Karpas-422 (cell line): ENCODE data around the gene ZRANB1. TPM values are rescaled to one million over a fixed set of nuclear protein-coding genes. Genes with fewer than 3 reads are reported as not detected.

Experiments used
- DNase-seq: peaks from one replicate; pipeline ENCODE4 v3.0.0-alpha.2; 2015
- H2AFZ ChIP-seq: fragments of 200-600 bp; sonication (generic); 2 replicates; pipeline ENCODE4 v1.6.1; 2014; ENCODE audit warnings: antibody characterized with exemption, low read length, mixed read lengths
- H3K27ac ChIP-seq: fragments of 200-600 bp; sonication (generic); 2 replicates; pipeline ENCODE4 v1.5.1; 2014; ENCODE audit warnings: mild to moderate bottlenecking, low read length, moderate library complexity
- H3K27me3 ChIP-seq: fragments of 200-600 bp; sonication (generic); 2 replicates; pipeline ENCODE4 v1.6.1; 2014; ENCODE audit warnings: low read length, mixed read lengths
- H3K36me3 ChIP-seq: fragments of 200-600 bp; sonication (generic); 2 replicates; pipeline ENCODE4 v1.6.1; 2014; ENCODE audit warnings: low read length, mixed read lengths; ENCODE audit not compliant: insufficient read depth
- H3K4me1 ChIP-seq: fragments of 200-600 bp; sonication (generic); 2 replicates; pipeline ENCODE4 v1.6.1; 2014; ENCODE audit warnings: mild to moderate bottlenecking, low read length, mixed read lengths
- H3K4me2 ChIP-seq: fragments of 200-600 bp; sonication (generic); 2 replicates; pipeline ENCODE4 v1.6.1; 2014; ENCODE audit warnings: low read length, low read depth, mild to moderate bottlenecking; ENCODE audit not compliant: poor library complexity, severe bottlenecking
- H3K4me3 ChIP-seq: fragments of 200-600 bp; sonication (generic); 2 replicates; pipeline ENCODE4 v1.5.1; 2014; ENCODE audit warnings: mild to moderate bottlenecking, antibody characterized with exemption, low read length, mixed read lengths
- H3K79me2 ChIP-seq: fragments of 200-600 bp; sonication (generic); 2 replicates; pipeline ENCODE4 v1.6.1; 2014; ENCODE audit warnings: mild to moderate bottlenecking, low read length, mixed read lengths
- H3K9ac ChIP-seq: fragments of 200-600 bp; sonication (generic); 2 replicates; pipeline ENCODE4 v1.6.0; 2014; ENCODE audit warnings: low read length
- H3K9me2 ChIP-seq: fragments of 200-600 bp; sonication (generic), shearing (Covaris generic); replicated peaks from 2 replicates; pipeline ENCODE4 v1.6.0; 2014; ENCODE audit warnings: mild to moderate bottlenecking, low read length, moderate library complexity; ENCODE audit not compliant: insufficient read depth
- H3K9me3 ChIP-seq: fragments of 300-700, 200-600 bp; sonication (generic); 2 replicates; pipeline ENCODE4 v1.6.1; 2014; ENCODE audit warnings: low read length, mixed read lengths
- H4K20me1 ChIP-seq: fragments of 200-600 bp; sonication (generic); 2 replicates; pipeline ENCODE4 v1.6.1; 2014; ENCODE audit warnings: mild to moderate bottlenecking, antibody characterized with exemption, low read length, low read depth; ENCODE audit not compliant: insufficient read depth
- total RNA-seq: library from RNA; depleted of rRNA; stranded (reverse); fragments of >200 nt; shearing (Covaris generic); gene quantifications from 2 replicates; pipeline ENCODE4 v1.2.3, GENCODE V29; 2014; ENCODE audit warnings: low replicate concordance

Gene ZRANB1
- total RNA-seq, 1 experiment from 2014 or later, result 13.1 TPM

DNA sequence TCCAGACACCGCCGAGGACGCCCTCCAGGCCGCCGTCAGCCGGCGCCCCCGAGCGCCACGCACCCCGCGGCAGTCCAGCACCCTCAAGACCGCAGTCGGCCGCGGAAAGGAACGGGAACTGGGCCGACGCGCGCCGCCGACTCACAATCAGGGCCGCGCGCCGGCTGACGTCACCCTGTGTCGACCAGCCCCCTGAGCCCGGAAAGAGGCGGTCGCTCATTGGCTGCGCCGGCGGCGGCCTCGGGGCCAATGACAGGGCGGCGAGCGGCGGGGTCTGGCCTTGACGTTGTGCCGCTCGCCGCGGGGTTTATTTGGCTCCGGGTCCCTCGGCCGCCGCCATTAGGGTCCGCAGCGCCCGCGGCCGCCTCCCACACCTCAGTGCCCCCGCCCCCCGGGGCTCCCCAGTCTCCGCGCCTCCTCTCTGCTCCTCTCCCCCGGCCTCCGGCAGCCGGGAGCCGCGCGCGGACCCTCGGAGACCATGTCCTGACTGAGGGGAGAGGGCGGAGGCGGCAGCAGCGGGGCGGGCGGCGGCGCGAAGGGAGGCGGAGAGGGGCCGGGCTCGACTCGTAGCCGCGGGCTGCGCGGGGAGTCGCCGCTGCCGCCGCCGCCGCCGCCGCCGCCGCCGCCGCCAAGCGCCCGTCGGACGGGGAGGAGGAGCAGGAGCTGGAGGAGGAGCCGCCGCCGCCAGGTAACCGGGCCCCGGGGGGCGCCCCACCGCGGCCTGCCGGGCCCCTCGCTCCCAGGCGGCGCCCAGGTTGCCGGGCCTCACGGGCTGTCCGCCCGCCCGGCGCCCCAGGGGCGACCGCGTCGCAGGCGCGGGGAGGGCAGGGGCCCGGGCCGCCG is 25.1 kb upstream of the ZRANB1 start:
- Histone ChIP-seq H3K79me2 (peaks cover 44% of the 10 kb centered on the region), H3K9ac (peak overlapping the region; percentile 90)
- DNase-seq, result peak; percentile 98

GRCh38 chr10:124917428-124918190 is 24.3 kb upstream of the ZRANB1 start:
- peaks cover 33% of the 10 kb centered on the region for H3K4me1 ChIP-seq
- peak; percentile 64 for DNase-seq
- H3K9me2 ChIP-seq, result no peaks in the 10 kb centered on the region
- H3K27me3 ChIP-seq, result no peaks in the 10 kb centered on the region
- H3K36me3 ChIP-seq, result no peaks in the 10 kb centered on the region; the same call in 1 of the 2 replicates
- peaks cover 51% of the 10 kb centered on the region for H3K79me2 ChIP-seq
- peak overlapping the region; percentile 90 for H3K9ac ChIP-seq
- H4K20me1 ChIP-seq, result peaks cover 12% of the 10 kb centered on the region
- no peak overlapping the region for H2AFZ ChIP-seq
- no peaks in the 10 kb centered on the region for H3K9me3 ChIP-seq
- peak overlapping the region; percentile 92 for H3K4me2 ChIP-seq
- peak overlapping the region; percentile 67 for H3K27ac ChIP-seq
- H3K4me3 ChIP-seq, result peak overlapping the region; percentile 99

More for the DNA sequence above, 25.1 kb upstream of the ZRANB1 start:
- Histone ChIP-seq H3K27me3 (no peaks in the 10 kb centered on the region), H3K27ac (peak overlapping the region; percentile 67; the same call in 1 of the 2 replicates), H3K36me3 (no peaks in the 10 kb centered on the region; the same call in 1 of the 2 replicates), H3K4me2 (peak overlapping the region; percentile 92), H3K9me2 (no peaks in the 10 kb centered on the region), H3K9me3 (no peaks in the 10 kb centered on the region), H3K4me3 (peak overlapping the region; percentile 99), H3K4me1 (peaks cover 33% of the 10 kb centered on the region), H4K20me1 (peaks cover 12% of the 10 kb centered on the region), H2AFZ (no peak overlapping the region; the same call in 1 of the 2 replicates)

DNA sequence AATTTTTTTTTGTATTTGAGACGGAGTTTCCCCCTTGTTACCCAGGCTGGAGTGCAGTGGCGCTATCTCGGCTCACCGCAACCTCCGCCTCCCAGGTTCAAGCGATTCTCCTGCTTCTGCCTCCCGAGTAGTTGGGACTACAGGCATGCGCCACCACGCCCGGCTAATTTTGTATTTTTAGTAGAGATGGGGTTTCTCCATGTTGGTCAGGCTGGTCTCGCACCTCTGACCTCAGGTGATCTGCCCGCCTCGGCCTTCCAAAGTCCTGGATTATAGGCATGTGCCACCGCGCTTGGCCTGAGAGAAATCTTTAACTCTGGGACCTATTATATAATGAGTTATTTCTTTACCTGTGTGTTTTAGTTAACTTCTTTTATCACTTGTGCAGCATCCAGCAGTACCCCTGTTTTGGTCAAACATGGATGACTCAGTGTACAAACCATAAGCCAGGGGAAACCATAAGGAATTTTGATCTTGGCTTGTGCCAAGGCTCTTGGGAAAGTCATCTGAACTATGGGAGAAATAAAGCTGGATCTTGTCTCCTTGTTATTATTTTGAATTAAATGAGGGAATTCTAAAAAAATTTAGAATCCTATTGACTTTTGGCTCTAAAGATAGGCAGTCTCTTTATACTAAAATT is 23.6 kb upstream of the ZRANB1 start:
- H2AFZ ChIP-seq, result no peak overlapping the region
- peak; percentile 38 for DNase-seq
- no peaks in the 10 kb centered on the region for H3K9me3 ChIP-seq
- H3K79me2 ChIP-seq, result peaks cover 58% of the 10 kb centered on the region
- peak overlapping the region; percentile 92 for H3K4me2 ChIP-seq
- H4K20me1 ChIP-seq, result peaks cover 12% of the 10 kb centered on the region
- peak overlapping the region; percentile 90 for H3K9ac ChIP-seq
- H3K9me2 ChIP-seq, result no peaks in the 10 kb centered on the region
- no peaks in the 10 kb centered on the region; the same call in 1 of the 2 replicates for H3K36me3 ChIP-seq
- H3K4me1 ChIP-seq, result peaks cover 33% of the 10 kb centered on the region
- H3K27ac ChIP-seq, result 0 out of 2 replicates have a peak overlapping the region, but pooled peaks have one; percentile 67
- no peaks in the 10 kb centered on the region for H3K27me3 ChIP-seq
- H3K4me3 ChIP-seq, result peak overlapping the region; percentile 99

GRCh38 chr10:124918906-124919305 is 23.0 kb upstream of the ZRANB1 start:
- no peak overlapping the region for H3K27ac ChIP-seq
- no peaks in the 10 kb centered on the region; the same call in 1 of the 2 replicates for H3K36me3 ChIP-seq
- H3K27me3 ChIP-seq, result no peaks in the 10 kb centered on the region
- H2AFZ ChIP-seq, result no peak overlapping the region
- H3K9me3 ChIP-seq, result no peaks in the 10 kb centered on the region
- peak overlapping the region; percentile 99 for H3K4me3 ChIP-seq
- peak overlapping the region; percentile 92 for H3K4me2 ChIP-seq
- peaks cover 12% of the 10 kb centered on the region for H4K20me1 ChIP-seq
- H3K9me2 ChIP-seq, result no peaks in the 10 kb centered on the region
- H3K9ac ChIP-seq, result peak overlapping the region; percentile 90
- H3K79me2 ChIP-seq, result peaks cover 64% of the 10 kb centered on the region
- DNase-seq, result peak; percentile 39
- peaks cover 33% of the 10 kb centered on the region for H3K4me1 ChIP-seq

- Histone ChIP-seq H4K20me1 (peaks cover 19% of the 10 kb centered on the region), H3K4me2 (no peak overlapping the region)
Observed at GRCh38 chr10:124921261-124921660, 20.7 kb upstream of the ZRANB1 start.

GRCh38 chr10:124923684-124924083 is 18.2 kb upstream of the ZRANB1 start:
- Histone ChIP-seq H3K79me2 (peaks cover 97% of the 10 kb centered on the region), H3K4me1 (peaks cover 26% of the 10 kb centered on the region), H3K9ac (no peak overlapping the region), H3K9me2 (no peaks in the 10 kb centered on the region), H3K36me3 (no peaks in the 10 kb centered on the region; the same call in 1 of the 2 replicates), H3K4me3 (no peak overlapping the region), H4K20me1 (peaks cover 14% of the 10 kb centered on the region), H3K9me3 (no peaks in the 10 kb centered on the region), H3K4me2 (no peak overlapping the region), H2AFZ (no peak overlapping the region), H3K27me3 (no peaks in the 10 kb centered on the region), H3K27ac (no peak overlapping the region)
- DNase-seq, result no peak

More at GRCh38 chr10:124921261-124921660, 20.7 kb upstream of the ZRANB1 start:
- H3K79me2 ChIP-seq, result peaks cover 87% of the 10 kb centered on the region
- no peaks in the 10 kb centered on the region for H3K9me2 ChIP-seq
- H3K4me1 ChIP-seq, result peaks cover 31% of the 10 kb centered on the region
- no peak overlapping the region for H2AFZ ChIP-seq
- H3K9me3 ChIP-seq, result no peaks in the 10 kb centered on the region
- DNase-seq, result no peak
- no peak overlapping the region for H3K27ac ChIP-seq
- no peaks in the 10 kb centered on the region; the same call in 1 of the 2 replicates for H3K36me3 ChIP-seq
- H3K4me3 ChIP-seq, result no peak overlapping the region
- no peaks in the 10 kb centered on the region for H3K27me3 ChIP-seq
- no peak overlapping the region for H3K9ac ChIP-seq

GRCh38 chr10:124926548-124926947 is 15.4 kb upstream of the ZRANB1 start:
- Histone ChIP-seq H3K27me3 (no peaks in the 10 kb centered on the region), H3K9me3 (no peaks in the 10 kb centered on the region), H3K36me3 (peaks cover 6% of the 10 kb centered on the region; the same call in 1 of the 2 replicates), H3K4me2 (no peak overlapping the region), H3K4me1 (peaks cover 9% of the 10 kb centered on the region), H3K27ac (no peak overlapping the region), H3K9ac (no peak overlapping the region), H3K9me2 (no peaks in the 10 kb centered on the region), H4K20me1 (peaks cover 7% of the 10 kb centered on the region; the same call in 1 of the 2 replicates), H3K79me2 (peaks cover 98% of the 10 kb centered on the region), H2AFZ (no peak overlapping the region), H3K4me3 (no peak overlapping the region)
- no peak for DNase-seq
